IMR-90 (cell line): Measurements from ENCODE around the gene HMX2. TPM values are rescaled to one million over a fixed set of nuclear protein-coding genes. Genes with fewer than 3 reads are reported as not detected.

Source experiments
- ATAC-seq: fragments of 200-7000 bp; cut with Tn5 transposase; 2 replicates; pipeline ENCODE4 v1.9.1; 2020; ENCODE audit warnings: low read depth, mild to moderate bottlenecking, moderate library complexity
- BruUV-seq: library from RNA; stranded (reverse); fragments of 400-500 nt; replicated peaks from 2 replicates; lab custom pipeline; 2021; lab: Mats Ljungman, UMichigan
- CTCF ChIA-PET: fragments of 300-600 bp; formaldehyde crosslinking; extraction: SDS; loops from one replicate; lab custom pipeline; 2021; ENCODE audit warnings: antibody characterized with exemption; lab: Yijun Ruan, JAX
- POLR2A ChIA-PET: fragments of 300-600 bp; sonication (Branson Sonifier 250); formaldehyde crosslinking; loops from one replicate; lab custom pipeline; 2022; ENCODE audit warnings: antibody characterized with exemption; ENCODE audit not compliant: unreplicated experiment; lab: Charles Lee
- DNase-seq: peaks from one replicate; pipeline ENCODE4 v3.0.0; 2013
- H2AFZ ChIP-seq: replicated peaks from 2 replicates; pipeline ENCODE3; 2013; ENCODE audit warnings: low read length, mild to moderate bottlenecking; ENCODE audit not compliant: poor library complexity
- H2AK5ac ChIP-seq: 2 replicates; pipeline ENCODE4 v1.6.1; 2013; ENCODE audit warnings: low read depth, low read length, inconsistent platforms
- H2AK9ac ChIP-seq: replicated peaks from 2 replicates; pipeline ENCODE3; 2013; ENCODE audit warnings: mild to moderate bottlenecking, low read depth, low read length, moderate library complexity; ENCODE audit not compliant: poor library complexity
- H2BK120ac ChIP-seq: 2 replicates; pipeline ENCODE4 v1.6.1; 2013; ENCODE audit warnings: low read depth, low read length, inconsistent platforms
- H2BK15ac ChIP-seq: 3 replicates; pipeline ENCODE4 v1.6.1; 2013; ENCODE audit warnings: low read depth, low read length, inconsistent platforms
- H2BK20ac ChIP-seq: 2 replicates; pipeline ENCODE4 v1.6.1; 2013; ENCODE audit warnings: low read depth, mild to moderate bottlenecking, inconsistent platforms, low read length, moderate library complexity
- H2BK5ac ChIP-seq: 2 replicates; pipeline ENCODE4 v1.6.1; 2013; ENCODE audit warnings: mild to moderate bottlenecking, low read depth, low read length, inconsistent platforms; ENCODE audit not compliant: poor library complexity, severe bottlenecking
- H3K14ac ChIP-seq: replicated peaks from 2 replicates; pipeline ENCODE4 v1.6.1; 2013; ENCODE audit warnings: low read depth, low read length, inconsistent platforms
- H3K18ac ChIP-seq: 2 replicates; pipeline ENCODE4 v1.6.1; 2013; ENCODE audit warnings: low read depth, low read length, control low read depth
- H3K23ac ChIP-seq: 2 replicates; pipeline ENCODE4 v1.6.1; 2013; ENCODE audit warnings: low read depth, low read length, inconsistent platforms
- H3K27ac ChIP-seq: 2 replicates; pipeline ENCODE4 v1.5.1; 2013; ENCODE audit warnings: mild to moderate bottlenecking, control low read depth, low read length; ENCODE audit not compliant: insufficient read depth
- H3K27me3 ChIP-seq: 2 replicates; pipeline ENCODE4 v1.6.1; 2013; ENCODE audit warnings: low read length; ENCODE audit not compliant: control insufficient read depth, insufficient read depth
- H3K36me3 ChIP-seq: 2 replicates; pipeline ENCODE4 v1.6.1; 2013; ENCODE audit warnings: low read length, mixed read lengths; ENCODE audit not compliant: control insufficient read depth, insufficient read depth
- H3K4ac ChIP-seq: 2 replicates; pipeline ENCODE4 v1.6.1; 2013; ENCODE audit warnings: low read depth, low read length, inconsistent platforms
- H3K4me1 ChIP-seq: 2 replicates; pipeline ENCODE4 v1.6.1; 2013; ENCODE audit warnings: low read length, mixed read lengths; ENCODE audit not compliant: control insufficient read depth, insufficient read depth
- H3K4me2 ChIP-seq: 2 replicates; pipeline ENCODE4 v1.6.1; 2013; ENCODE audit warnings: low read depth, mild to moderate bottlenecking, control low read depth, low read length, moderate library complexity
- H3K4me3 ChIP-seq: 2 replicates; pipeline ENCODE4 v1.5.1; 2013; ENCODE audit warnings: low read depth, mild to moderate bottlenecking, control low read depth, low read length, moderate library complexity; ENCODE audit not compliant: insufficient read depth
- H3K56ac ChIP-seq: 2 replicates; pipeline ENCODE4 v1.6.1; 2013; ENCODE audit warnings: low read length, inconsistent platforms; ENCODE audit not compliant: insufficient read depth; ENCODE audit errors: extremely low read depth
- H3K79me1 ChIP-seq, 2 experiments: 2 replicates each; pipeline ENCODE4 v1.6.1; 2013; ENCODE audit warnings: low read length in 2 of 2, inconsistent platforms in 1 of 2, low read depth in 1 of 2
- H3K9ac ChIP-seq: 2 replicates; pipeline ENCODE4 v1.6.1; 2013; ENCODE audit warnings: low read depth, low read length, control low read depth
- H3K9me1 ChIP-seq: 2 replicates; pipeline ENCODE4 v1.6.1; 2013; ENCODE audit warnings: low read length, inconsistent platforms; ENCODE audit not compliant: insufficient read depth
- H3K9me3 ChIP-seq: 2 replicates; pipeline ENCODE4 v1.6.1; 2013; ENCODE audit warnings: low read length; ENCODE audit not compliant: control insufficient read depth, insufficient read depth
- H4K20me1 ChIP-seq: 2 replicates; pipeline ENCODE4 v1.6.1; 2013; ENCODE audit warnings: low read length, inconsistent platforms; ENCODE audit not compliant: insufficient read depth
- H4K5ac ChIP-seq: 2 replicates; pipeline ENCODE4 v1.6.1; 2013; ENCODE audit warnings: mild to moderate bottlenecking, low read depth, low read length, control low read depth
- H4K8ac ChIP-seq, 2 experiments: 2 replicates each; pipeline ENCODE4 v1.6.1; 2013; ENCODE audit warnings: low read depth in 2 of 2, low read length in 2 of 2, control low read depth in 1 of 2, inconsistent platforms in 1 of 2
- H4K91ac ChIP-seq: 2 replicates; pipeline ENCODE4 v1.6.1; 2013; ENCODE audit warnings: low read depth, low read length, inconsistent platforms; ENCODE audit not compliant: insufficient read depth
- FOS ChIP-seq: fragments of 150-350 bp; IDR thresholded peaks from 2 replicates; pipeline ENCODE4 v1.6.1; 2016; ENCODE audit warnings: low read depth, low read length
- MAFK ChIP-seq: IDR thresholded peaks from 2 replicates; pipeline ENCODE4 v1.6.1; 2012; ENCODE audit warnings: low read depth, low read length, improper control_type of control experiment
- RCOR1 ChIP-seq: IDR thresholded peaks from 2 replicates; pipeline ENCODE4 v1.6.1; 2012; ENCODE audit warnings: mild to moderate bottlenecking, low read length, improper control_type of control experiment; ENCODE audit not compliant: insufficient replicate concordance
- WGBS, 2 experiments: methylation state at CpG; one replicate each; pipeline versions ENCODE4 v1.1.5 to v1.1.7; 2013; ENCODE audit warnings: missing lambda C conversion rate in 2 of 2; ENCODE audit not compliant: insufficient read length in 1 of 2; ENCODE audit errors: extremely low coverage in 2 of 2; 5-methylcytosine and 5-hydroxymethylcytosine counted together
- dilution Hi-C: fragments of 300-500 bp; cut with HindIII; formaldehyde crosslinking; loops from one replicate; pipeline ENCODE4 v1.14.3; 2018; ENCODE audit warnings: low sequenced_read_pairs; ENCODE audit not compliant: unreplicated experiment
- in situ Hi-C: fragments of 300-500 bp; cut with MboI; formaldehyde crosslinking; loops from 3 replicates; pipeline ENCODE4 v1.14.3; 2019; ENCODE audit warnings: low sequenced_read_pairs, inconsistent platforms, mixed read lengths
- intact Hi-C: fragments of 100-400 bp; cut with micrococcal nuclease; formaldehyde crosslinking; loops from 2 replicates; pipeline ENCODE4 v1.10.0; 2022
- polyA plus RNA-seq, 3 experiments: library from polyadenylated mRNA; depleted of rRNA; stranded (reverse); fragments of >200 nt; gene quantifications; 2 replicates each; pipeline ENCODE4 v1.2.3, GENCODE V29; 2012; ENCODE audit warnings: low replicate concordance in 1 of 3
- total RNA-seq: library from RNA; depleted of rRNA; stranded (reverse); fragments of >200 nt; gene quantifications from 2 replicates; pipeline ENCODE4 v1.2.3, GENCODE V29; 2012
- TF ChIP-seq, protein P1 (sequence below): conservative IDR thresholded peaks from 2 replicates; pipeline ENCODE4 v1.5.1; 2012; ENCODE audit warnings: mild to moderate bottlenecking, low read depth, low read length, improper control_type of control experiment

The HMX2 gene
- total and polyA plus RNA-seq, 2 of the 4 experiments (the other 2 are of a cell fraction), result not detected

GRCh38 chr10:123139521-123140163, 8.3 kb upstream of the HMX2 start:
- H2BK5ac ChIP-seq, result no peak overlapping the region
- H3K9me1 ChIP-seq, result no peaks in the 10 kb centered on the region
- no peak overlapping the region for H2BK20ac ChIP-seq
- intact Hi-C loops (no loop called here), in situ Hi-C loops (loop anchor here (10.0 to 25.0 kb wide), 2 partner anchors 825 to 1248 kb away; no protein-coding TSS in a partner anchor), dilution Hi-C loops (no loop called here)
- H3K4me3 ChIP-seq, result no peak overlapping the region
- H3K4me2 ChIP-seq, result peak overlapping the region; percentile 24; the same call in 1 of the 2 replicates
- H3K27me3 ChIP-seq, result peaks cover 98% of the 10 kb centered on the region
- CTCF ChIA-PET, result interaction anchor here (1.1 kb wide), 1 partner anchor 10 kb away, joined by 4 read pairs; no protein-coding TSS in a partner anchor
- no peak overlapping the region for H4K5ac ChIP-seq
- peak overlapping the region; percentile 36 for H2AFZ ChIP-seq
- WGBS, 2 experiments, result 6% methylated on average over 13 of the region's 32 CpGs; no CpG with 5 or more reads in 1 of the 2 experiments
- no peaks in the 10 kb centered on the region for H3K79me1 ChIP-seq
- BruUV-seq, result no TSS peak
- H3K27ac ChIP-seq, result no peak overlapping the region
- 0 out of 2 replicates have a peak, but pooled peaks cover 3% of the 10 kb centered on the region for H4K20me1 ChIP-seq
- POLR2A ChIA-PET, result no interaction called here
- H4K91ac ChIP-seq, result no peak overlapping the region
- H2AK5ac ChIP-seq, result no peak overlapping the region
- peak; percentile 18 for DNase-seq
- no peak overlapping the region for H2BK15ac ChIP-seq
- H3K23ac ChIP-seq, result no peak overlapping the region; the same call in 1 of the 2 replicates
- no peak overlapping the region for H2AK9ac ChIP-seq
- H3K14ac ChIP-seq, result no peak overlapping the region
- no peaks in the 10 kb centered on the region for H3K36me3 ChIP-seq
- H3K9me3 ChIP-seq, result peaks cover 4% of the 10 kb centered on the region
- TF ChIP-seq RCOR1 (no peak), MAFK (no peak), FOS (no peak)
- TF ChIP-seq, protein P1, sequence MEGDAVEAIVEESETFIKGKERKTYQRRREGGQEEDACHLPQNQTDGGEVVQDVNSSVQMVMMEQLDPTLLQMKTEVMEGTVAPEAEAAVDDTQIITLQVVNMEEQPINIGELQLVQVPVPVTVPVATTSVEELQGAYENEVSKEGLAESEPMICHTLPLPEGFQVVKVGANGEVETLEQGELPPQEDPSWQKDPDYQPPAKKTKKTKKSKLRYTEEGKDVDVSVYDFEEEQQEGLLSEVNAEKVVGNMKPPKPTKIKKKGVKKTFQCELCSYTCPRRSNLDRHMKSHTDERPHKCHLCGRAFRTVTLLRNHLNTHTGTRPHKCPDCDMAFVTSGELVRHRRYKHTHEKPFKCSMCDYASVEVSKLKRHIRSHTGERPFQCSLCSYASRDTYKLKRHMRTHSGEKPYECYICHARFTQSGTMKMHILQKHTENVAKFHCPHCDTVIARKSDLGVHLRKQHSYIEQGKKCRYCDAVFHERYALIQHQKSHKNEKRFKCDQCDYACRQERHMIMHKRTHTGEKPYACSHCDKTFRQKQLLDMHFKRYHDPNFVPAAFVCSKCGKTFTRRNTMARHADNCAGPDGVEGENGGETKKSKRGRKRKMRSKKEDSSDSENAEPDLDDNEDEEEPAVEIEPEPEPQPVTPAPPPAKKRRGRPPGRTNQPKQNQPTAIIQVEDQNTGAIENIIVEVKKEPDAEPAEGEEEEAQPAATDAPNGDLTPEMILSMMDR, result no peak
- no peak overlapping the region for H2BK120ac ChIP-seq
- no peak overlapping the region for H3K9ac ChIP-seq
- no peak overlapping the region for H3K4ac ChIP-seq
- H3K4me1 ChIP-seq, result peaks cover 2% of the 10 kb centered on the region; the same call in 1 of the 2 replicates
- no peak overlapping the region for H3K56ac ChIP-seq
- no peak overlapping the region for H4K8ac ChIP-seq
- no peak overlapping the region for H3K18ac ChIP-seq
- peak; percentile 33; the same call in 1 of the 2 replicates for ATAC-seq
